Measurements from ENCODE around the gene LARGE1. TPM values are rescaled to one million over a fixed set of nuclear protein-coding genes. Genes with fewer than 3 reads are reported as not detected.

LARGE1 gene
- total RNA-seq, 1 experiment from 2014 or later = 1.5 TPM

DNA sequence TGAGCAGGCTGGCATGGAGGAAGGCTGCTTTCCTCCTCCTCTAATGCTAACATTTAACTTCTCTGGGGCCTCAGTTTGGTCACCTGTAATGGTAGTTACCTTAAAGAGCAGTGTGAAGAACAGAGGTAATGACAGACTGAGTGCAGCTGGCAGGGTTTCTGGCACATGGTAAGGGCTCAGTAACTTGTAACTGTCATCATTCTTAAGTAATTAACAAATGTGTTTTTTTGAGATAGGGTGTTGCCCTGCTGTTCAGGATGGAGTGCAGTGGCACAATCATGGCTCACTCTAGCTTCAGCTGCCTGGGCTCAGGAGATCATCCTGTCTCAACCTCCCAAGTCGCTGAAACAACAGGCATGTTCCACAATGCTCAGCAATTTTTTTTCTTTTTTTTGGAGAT, 620.1 kb downstream of the LARGE1 start:
- intact Hi-C loops (cut with micrococcal nuclease) = loop anchor here (5.0 kb wide), 2 partner anchors 1722 to 1932 kb away; no protein-coding TSS in a partner anchor
- Histone ChIP-seq H3K4me3 (replicated peaks in 1 of 2; ENCODE audit: low read depth in 1 of 2, low read length in 2 of 2) (no peak overlapping the region), H2AFZ (ENCODE audit: low read depth, low read length, poor library complexity, severe bottlenecking) (no peak overlapping the region), H3K36me3 (ENCODE audit: control insufficient read depth in 1 of 2, insufficient read depth in 2 of 2, low read length in 2 of 2) (no peaks in the 10 kb centered on the region), H3K9me2 (ENCODE audit: insufficient read depth) (no peaks in the 10 kb centered on the region), H4K20me1 (ENCODE audit: insufficient read depth) (no peaks in the 10 kb centered on the region), H3K9me3 (ENCODE audit: control insufficient read depth in 1 of 2, insufficient read depth in 1 of 2, low read depth in 1 of 2, low read length in 2 of 2) (peaks cover 0 to 21% of the 10 kb centered on the region in 2 experiments; a peak in 1 of 4 replicates), H3K9ac (ENCODE audit: low read length) (no peak overlapping the region), H3K4me1 (ENCODE audit: control insufficient read depth in 1 of 2, insufficient read depth in 2 of 2, low read length in 2 of 2) (no peaks in the 10 kb centered on the region), H3K79me2 (ENCODE audit: insufficient read depth, low read length) (no peaks in the 10 kb centered on the region), H3K27me3 (ENCODE audit: insufficient read depth, low read length) (no peaks in the 10 kb centered on the region), H3K4me2 (ENCODE audit: low read length) (no peak overlapping the region), H3K27ac (ENCODE audit: low read depth, low read length) (no peak overlapping the region)
- ATAC-seq = no peak
- ChIA-PET RAD21 (ENCODE audit: low non-redundant PET in 1 of 2, low total read pairs in 2 of 2, uncharacterized antibody in 2 of 2, unreplicated experiment in 2 of 2) (no interaction called here), POLR2A (no interaction called here), CTCF (no interaction called here)
- TF ChIP-seq, protein P1, sequence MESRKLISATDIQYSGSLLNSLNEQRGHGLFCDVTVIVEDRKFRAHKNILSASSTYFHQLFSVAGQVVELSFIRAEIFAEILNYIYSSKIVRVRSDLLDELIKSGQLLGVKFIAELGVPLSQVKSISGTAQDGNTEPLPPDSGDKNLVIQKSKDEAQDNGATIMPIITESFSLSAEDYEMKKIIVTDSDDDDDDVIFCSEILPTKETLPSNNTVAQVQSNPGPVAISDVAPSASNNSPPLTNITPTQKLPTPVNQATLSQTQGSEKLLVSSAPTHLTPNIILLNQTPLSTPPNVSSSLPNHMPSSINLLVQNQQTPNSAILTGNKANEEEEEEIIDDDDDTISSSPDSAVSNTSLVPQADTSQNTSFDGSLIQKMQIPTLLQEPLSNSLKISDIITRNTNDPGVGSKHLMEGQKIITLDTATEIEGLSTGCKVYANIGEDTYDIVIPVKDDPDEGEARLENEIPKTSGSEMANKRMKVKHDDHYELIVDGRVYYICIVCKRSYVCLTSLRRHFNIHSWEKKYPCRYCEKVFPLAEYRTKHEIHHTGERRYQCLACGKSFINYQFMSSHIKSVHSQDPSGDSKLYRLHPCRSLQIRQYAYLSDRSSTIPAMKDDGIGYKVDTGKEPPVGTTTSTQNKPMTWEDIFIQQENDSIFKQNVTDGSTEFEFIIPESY (IDR thresholded peaks at IDR 0.05; ENCODE audit: extremely low read depth, insufficient replicate concordance, low read length) = no peak
- TF ChIP-seq CBX3 (IDR thresholded peaks at IDR 0.05; ENCODE audit: low read depth) (no peak), EZH2 (IDR thresholded peaks at IDR 0.05) (no peak), EZH2phosphoT487 (IDR thresholded peaks at IDR 0.05; ENCODE audit: borderline replicate concordance) (no peak), SRF (IDR thresholded peaks at IDR 0.05; ENCODE audit: low read depth) (no peak), ZFX (IDR thresholded peaks at IDR 0.05) (no peak), REST (IDR thresholded peaks at IDR 0.05; ENCODE audit: low read depth) (no peak)
- no TSS peak for BruUV-seq (replicated peaks)
- DNase-seq (ENCODE audit: low read depth, low spot score) = no peak
